ENCODE data around the gene TLN1.

- TF ChIP-seq POLR2AphosphoS5 (IDR thresholded peaks at IDR 0.05), result no peak
- TF ChIP-seq POLR2A (IDR thresholded peaks at IDR 0.05), result no peak
- no peak for TF ChIP-seq CTCF (IDR thresholded peaks at IDR 0.05)
- no peak for TF ChIP-seq EP300 (IDR thresholded peaks at IDR 0.05)
Measured at GRCh38 chr9:35781066-35781465, 49.1 kb upstream of the TLN1 start.

Measured in suprapubic skin (tissue), 4 donors.